HepG2 (cell line): Measurements from ENCODE around the gene KCTD18. TPM values are rescaled to one million over a fixed set of nuclear protein-coding genes. Genes with fewer than 3 reads are reported as not detected.

Experiments
- ASH2L ChIP-seq: fragments of 300-600, 200-600 bp; sonication (generic); IDR thresholded peaks from 2 replicates; pipeline ENCODE4 v1.7.0; 2017; ENCODE audit warnings: low read depth, mild to moderate bottlenecking, moderate library complexity, mixed read lengths, low read length; ENCODE audit not compliant: insufficient read length
- GATAD2A ChIP-seq: IDR thresholded peaks from 2 replicates; pipeline ENCODE4 v1.6.1; 2016
- KLF6 ChIP-seq: IDR thresholded peaks from 2 replicates; pipeline ENCODE4 v1.8.0; 2016; ENCODE audit warnings: missing biosample characterization, missing genetic modification reagents
- MAFF ChIP-seq: IDR thresholded peaks from 2 replicates; pipeline ENCODE4 v1.6.1; 2011; ENCODE audit warnings: low read depth, low read length, improper control_type of control experiment
- NCOA1 ChIP-seq: sonication (generic); formaldehyde crosslinking; IDR thresholded peaks from 2 replicates; pipeline ENCODE4 v1.9.0; 2021; ENCODE audit warnings: missing genetic modification reagents
- NFIC ChIP-seq: IDR thresholded peaks from 2 replicates; pipeline ENCODE4 v1.6.1; 2012; ENCODE audit warnings: mild to moderate bottlenecking, low read length, inconsistent platforms
- NR2C2 ChIP-seq: sonication (generic); formaldehyde crosslinking; IDR thresholded peaks from 2 replicates; pipeline ENCODE4 v1.4.0; 2020; ENCODE audit warnings: missing genetic modification reagents, mild to moderate bottlenecking, moderate library complexity, borderline replicate concordance
- PHF5A ChIP-seq: IDR thresholded peaks from one replicate; pipeline ENCODE4 v1.6.1; 2018; ENCODE audit warnings: low read depth, missing genetic modification reagents; ENCODE audit not compliant: unreplicated experiment
- RBM39 ChIP-seq: fragments of 200-400 bp; formaldehyde crosslinking; IDR thresholded peaks from one replicate; pipeline ENCODE4 v1.6.1; 2018; ENCODE audit warnings: antibody characterized with exemption, mild to moderate bottlenecking, low read depth, low read length; ENCODE audit not compliant: poor library complexity, severe bottlenecking
- THAP8 ChIP-seq: sonication (generic); formaldehyde crosslinking; IDR thresholded peaks from 2 replicates; pipeline ENCODE4 v1.5.1; 2020; ENCODE audit warnings: missing genetic modification reagents, mild to moderate bottlenecking, borderline replicate concordance
- ZBTB20 ChIP-seq: sonication (generic); formaldehyde crosslinking; IDR thresholded peaks from 2 replicates; pipeline ENCODE4 v1.8.1; 2023; ENCODE audit warnings: missing genetic modification reagents, low read depth, mild to moderate bottlenecking, borderline replicate concordance
- ZMAT3 ChIP-seq: sonication (generic); formaldehyde crosslinking; conservative IDR thresholded peaks from 2 replicates; pipeline ENCODE4 v1.7.0; 2021; ENCODE audit warnings: missing genetic modification reagents
- ZMYM3 ChIP-seq: sonication (generic); formaldehyde crosslinking; IDR thresholded peaks from 2 replicates; pipeline ENCODE4 v1.5.1; 2020; ENCODE audit warnings: mild to moderate bottlenecking, missing genetic modification reagents
- ZNF143 ChIP-seq: sonication (generic); formaldehyde crosslinking; IDR thresholded peaks from 2 replicates; pipeline ENCODE4 v1.4.0; 2020; ENCODE audit warnings: missing genetic modification reagents
- ZNF326 ChIP-seq: sonication (generic); formaldehyde crosslinking; IDR thresholded peaks from 2 replicates; pipeline ENCODE4 v1.4.0; 2020; ENCODE audit warnings: missing genetic modification reagents, borderline replicate concordance
- ZNF589 ChIP-seq: sonication (generic); formaldehyde crosslinking; conservative IDR thresholded peaks from 2 replicates; pipeline ENCODE4 v1.8.0; 2022; ENCODE audit warnings: mild to moderate bottlenecking, moderate library complexity, missing genetic modification reagents
- ZNF709 ChIP-seq: sonication (generic); formaldehyde crosslinking; IDR thresholded peaks from 2 replicates; pipeline ENCODE4 v1.5.0; 2020; ENCODE audit warnings: mild to moderate bottlenecking, missing genetic modification reagents
- ZNF761 ChIP-seq: sonication (generic); formaldehyde crosslinking; conservative IDR thresholded peaks from 2 replicates; pipeline ENCODE4 v1.4.0; 2020; ENCODE audit warnings: mild to moderate bottlenecking, missing genetic modification reagents
- ZNF883 ChIP-seq: sonication (generic); formaldehyde crosslinking; IDR thresholded peaks from 2 replicates; pipeline ENCODE4 v1.5.1; 2020; ENCODE audit warnings: mild to moderate bottlenecking, missing genetic modification reagents; ENCODE audit errors: not compliant biosample characterization
- polyA plus RNA-seq, 8 experiments: library from polyadenylated mRNA; depleted of rRNA in 3 of 8; stranded (reverse) in 7 of 8; unstranded in 1 of 8; fragments of >200 nt; fragmentation: Illumina TruSeq in 4 of 8; extraction: Trizol in 4 of 8; gene quantifications; 2 replicates each; pipeline versions ENCODE4 v1.2.1 to v1.2.3, GENCODE V29; 2011 to 2016; ENCODE audit warnings: low read depth in 4 of 8, missing spikeins in 1 of 8, mixed read lengths in 1 of 8; ENCODE audit not compliant: insufficient read depth in 1 of 8
- total RNA-seq, 5 experiments: library from RNA; depleted of rRNA; stranded (reverse); fragments of >200 nt; fragmentation: Illumina TruSeq; extraction: Trizol; gene quantifications; 2 replicates each; pipeline ENCODE4 v1.2.3, GENCODE V29; 2016; ENCODE audit warnings: low read depth in 1 of 5
- TF ChIP-seq, protein P1 (sequence below): sonication (generic); formaldehyde crosslinking; IDR thresholded peaks from 2 replicates; pipeline ENCODE4 v1.4.0; 2020; ENCODE audit warnings: missing genetic modification reagents
- TF ChIP-seq, protein P2 (sequence below): conservative IDR thresholded peaks from 2 replicates; pipeline ENCODE4 v1.6.1; 2018; ENCODE audit warnings: missing genetic modification reagents
- TF ChIP-seq, protein P3 (sequence below): sonication (generic); formaldehyde crosslinking; IDR thresholded peaks from 2 replicates; pipeline ENCODE4 v1.8.1; 2023; ENCODE audit warnings: mild to moderate bottlenecking, missing genetic modification reagents
- TF ChIP-seq, protein P4 (sequence below): sonication (generic); formaldehyde crosslinking; IDR thresholded peaks from 2 replicates; pipeline ENCODE4 v1.8.0; 2022; ENCODE audit warnings: mild to moderate bottlenecking, missing genetic modification reagents, borderline replicate concordance
- TF ChIP-seq, protein P5 (sequence below): IDR thresholded peaks from 2 replicates; pipeline ENCODE4 v1.6.1; 2012; ENCODE audit warnings: inconsistent platforms

KCTD18 gene
- total and polyA plus RNA-seq, 2 of the 13 experiments (the other 11 are each of a cell fraction or from before 2014, with no cell fraction given), result 2.2 to 7.1 TPM

GRCh38 chr2:200509612-200510433 is at the start of gene KCTD18 (continued):
- TF ChIP-seq NR2C2 (CRISPR knock-in tag) (peak; percentile 73; the same call in 1 of the 2 replicates), NCOA1 (peak; percentile 92), ZNF589 (peak; percentile 55; the same call in 1 of the 2 replicates), PHF5A (no peak), ZMYM3 (0 out of 2 replicates have a peak, but pooled peaks have one; percentile 40), ASH2L (peak; percentile 85), THAP8 (peak; percentile 91; the same call in 1 of the 2 replicates), GATAD2A (CRISPR knock-in tag) (peak; percentile 93), NFIC (no peak), RBM39 (no peak), ZNF709 (CRISPR knock-in tag) (peak; percentile 80), ZNF326 (CRISPR knock-in tag) (no peak), ZNF143 (peak; percentile 80), MAFF (no peak), ZNF883 (peak; percentile 48), ZBTB20 (CRISPR knock-in tag) (peak; percentile 23), ZMAT3 (CRISPR knock-in tag) (peak; percentile 86), KLF6 (CRISPR knock-in tag) (peak; percentile 85), ZNF761 (CRISPR knock-in tag) (peak; percentile 56; the same call in 1 of the 2 replicates)
- TF ChIP-seq, protein P1, sequence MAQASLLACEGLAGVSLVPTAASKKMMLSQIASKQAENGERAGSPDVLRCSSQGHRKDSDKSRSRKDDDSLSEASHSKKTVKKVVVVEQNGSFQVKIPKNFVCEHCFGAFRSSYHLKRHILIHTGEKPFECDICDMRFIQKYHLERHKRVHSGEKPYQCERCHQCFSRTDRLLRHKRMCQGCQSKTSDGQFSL, result 0 out of 2 replicates have a peak, but pooled peaks have one; percentile 36
- TF ChIP-seq, protein P2, sequence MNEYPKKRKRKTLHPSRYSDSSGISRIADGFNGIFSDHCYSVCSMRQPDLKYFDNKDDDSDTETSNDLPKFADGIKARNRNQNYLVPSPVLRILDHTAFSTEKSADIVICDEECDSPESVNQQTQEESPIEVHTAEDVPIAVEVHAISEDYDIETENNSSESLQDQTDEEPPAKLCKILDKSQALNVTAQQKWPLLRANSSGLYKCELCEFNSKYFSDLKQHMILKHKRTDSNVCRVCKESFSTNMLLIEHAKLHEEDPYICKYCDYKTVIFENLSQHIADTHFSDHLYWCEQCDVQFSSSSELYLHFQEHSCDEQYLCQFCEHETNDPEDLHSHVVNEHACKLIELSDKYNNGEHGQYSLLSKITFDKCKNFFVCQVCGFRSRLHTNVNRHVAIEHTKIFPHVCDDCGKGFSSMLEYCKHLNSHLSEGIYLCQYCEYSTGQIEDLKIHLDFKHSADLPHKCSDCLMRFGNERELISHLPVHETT (CRISPR knock-in tag), result peak; percentile 80; the same call in 1 of the 2 replicates
- TF ChIP-seq, protein P3, sequence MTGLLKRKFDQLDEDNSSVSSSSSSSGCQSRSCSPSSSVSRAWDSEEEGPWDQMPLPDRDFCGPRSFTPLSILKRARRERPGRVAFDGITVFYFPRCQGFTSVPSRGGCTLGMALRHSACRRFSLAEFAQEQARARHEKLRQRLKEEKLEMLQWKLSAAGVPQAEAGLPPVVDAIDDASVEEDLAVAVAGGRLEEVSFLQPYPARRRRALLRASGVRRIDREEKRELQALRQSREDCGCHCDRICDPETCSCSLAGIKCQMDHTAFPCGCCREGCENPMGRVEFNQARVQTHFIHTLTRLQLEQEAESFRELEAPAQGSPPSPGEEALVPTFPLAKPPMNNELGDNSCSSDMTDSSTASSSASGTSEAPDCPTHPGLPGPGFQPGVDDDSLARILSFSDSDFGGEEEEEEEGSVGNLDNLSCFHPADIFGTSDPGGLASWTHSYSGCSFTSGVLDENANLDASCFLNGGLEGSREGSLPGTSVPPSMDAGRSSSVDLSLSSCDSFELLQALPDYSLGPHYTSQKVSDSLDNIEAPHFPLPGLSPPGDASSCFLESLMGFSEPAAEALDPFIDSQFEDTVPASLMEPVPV (CRISPR knock-in tag), result 0 out of 2 replicates have a peak, but pooled peaks have one; percentile 18
- TF ChIP-seq, protein P4, sequence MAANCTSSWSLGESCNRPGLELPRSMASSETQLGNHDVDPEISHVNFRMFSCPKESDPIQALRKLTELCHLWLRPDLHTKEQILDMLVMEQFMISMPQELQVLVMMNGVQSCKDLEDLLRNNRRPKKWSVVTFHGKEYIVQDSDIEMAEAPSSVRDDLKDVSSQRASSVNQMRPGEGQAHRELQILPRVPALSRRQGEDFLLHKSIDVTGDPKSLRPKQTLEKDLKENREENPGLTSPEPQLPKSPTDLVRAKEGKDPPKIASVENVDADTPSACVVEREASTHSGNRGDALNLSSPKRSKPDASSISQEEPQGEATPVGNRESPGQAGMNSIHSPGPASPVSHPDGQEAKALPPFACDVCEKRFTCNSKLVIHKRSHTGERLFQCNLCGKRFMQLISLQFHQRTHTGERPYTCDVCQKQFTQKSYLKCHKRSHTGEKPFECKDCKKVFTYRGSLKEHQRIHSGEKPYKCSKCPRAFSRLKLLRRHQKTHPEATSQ, result peak; percentile 70; the same call in 1 of the 2 replicates
- TF ChIP-seq, protein P5, sequence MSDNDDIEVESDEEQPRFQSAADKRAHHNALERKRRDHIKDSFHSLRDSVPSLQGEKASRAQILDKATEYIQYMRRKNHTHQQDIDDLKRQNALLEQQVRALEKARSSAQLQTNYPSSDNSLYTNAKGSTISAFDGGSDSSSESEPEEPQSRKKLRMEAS, result peak; percentile 92
